ENCODE data around the gene HCRTR2. TPM values are rescaled to one million over a fixed set of nuclear protein-coding genes. Genes with fewer than 3 reads are reported as not detected.
"Not testable (repeated sequence)": the region's sequence is repeated elsewhere in the genome, so short reads cannot be mapped to it uniquely, and the experiment has no call there.

The HCRTR2 gene
- total RNA-seq, 1 donor from 2014 or later, result not detected

DNA sequence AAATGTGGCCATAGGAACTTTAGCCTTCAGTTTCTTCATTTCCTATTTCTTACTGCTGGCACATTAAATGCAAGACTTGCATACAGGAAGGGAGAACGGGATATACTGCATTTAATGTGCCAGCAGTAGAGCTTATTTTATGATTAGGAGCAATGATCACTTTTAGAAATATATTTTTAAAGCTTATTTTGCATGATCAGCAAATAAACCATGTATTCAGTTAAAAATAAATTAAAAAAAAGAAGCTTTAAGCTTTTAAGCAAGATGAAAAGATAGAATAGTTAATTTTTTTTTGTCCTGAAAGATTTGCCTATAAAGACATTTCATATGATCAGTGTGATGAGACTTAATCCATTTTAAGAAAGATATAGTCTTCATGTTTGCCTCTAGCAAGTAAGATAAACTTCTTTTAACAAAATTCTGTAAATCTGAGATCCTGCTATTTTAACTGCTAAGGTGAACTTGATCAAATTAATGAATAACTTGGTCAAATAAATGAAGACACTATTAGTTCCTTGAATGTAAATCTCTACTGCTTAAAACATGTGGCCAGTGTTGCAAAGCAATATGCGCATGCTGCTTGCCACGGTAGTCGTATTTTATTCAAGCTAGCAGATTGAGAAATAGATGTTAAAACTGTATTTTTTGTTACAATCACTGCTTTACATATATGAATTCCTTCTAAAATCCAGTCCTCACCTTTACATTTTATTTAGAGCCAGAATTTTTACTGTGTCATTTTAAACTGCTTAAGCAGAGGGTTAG lies 36.2 kb upstream of the HCRTR2 start:
- Mint-ChIP-seq H3K4me3 (ENCODE audit: unreplicated experiment) (no peak overlapping the region), H3K36me3 (ENCODE audit: unreplicated experiment) (no peaks in the 10 kb centered on the region), H3K9me3 (ENCODE audit: unreplicated experiment) (no peaks in the 10 kb centered on the region), H3K27me3 (ENCODE audit: unreplicated experiment) (no peaks in the 10 kb centered on the region), H3K4me1 (ENCODE audit: low read depth, unreplicated experiment) (no peaks in the 10 kb centered on the region), H3K27ac (ENCODE audit: unreplicated experiment) (no peak overlapping the region)
- TF ChIP-seq, protein P1, sequence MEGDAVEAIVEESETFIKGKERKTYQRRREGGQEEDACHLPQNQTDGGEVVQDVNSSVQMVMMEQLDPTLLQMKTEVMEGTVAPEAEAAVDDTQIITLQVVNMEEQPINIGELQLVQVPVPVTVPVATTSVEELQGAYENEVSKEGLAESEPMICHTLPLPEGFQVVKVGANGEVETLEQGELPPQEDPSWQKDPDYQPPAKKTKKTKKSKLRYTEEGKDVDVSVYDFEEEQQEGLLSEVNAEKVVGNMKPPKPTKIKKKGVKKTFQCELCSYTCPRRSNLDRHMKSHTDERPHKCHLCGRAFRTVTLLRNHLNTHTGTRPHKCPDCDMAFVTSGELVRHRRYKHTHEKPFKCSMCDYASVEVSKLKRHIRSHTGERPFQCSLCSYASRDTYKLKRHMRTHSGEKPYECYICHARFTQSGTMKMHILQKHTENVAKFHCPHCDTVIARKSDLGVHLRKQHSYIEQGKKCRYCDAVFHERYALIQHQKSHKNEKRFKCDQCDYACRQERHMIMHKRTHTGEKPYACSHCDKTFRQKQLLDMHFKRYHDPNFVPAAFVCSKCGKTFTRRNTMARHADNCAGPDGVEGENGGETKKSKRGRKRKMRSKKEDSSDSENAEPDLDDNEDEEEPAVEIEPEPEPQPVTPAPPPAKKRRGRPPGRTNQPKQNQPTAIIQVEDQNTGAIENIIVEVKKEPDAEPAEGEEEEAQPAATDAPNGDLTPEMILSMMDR (IDR thresholded peaks at IDR 0.05; ENCODE audit: partially characterized antibody, unreplicated experiment), result no peak
- DNase-seq, result no peak

DNA sequence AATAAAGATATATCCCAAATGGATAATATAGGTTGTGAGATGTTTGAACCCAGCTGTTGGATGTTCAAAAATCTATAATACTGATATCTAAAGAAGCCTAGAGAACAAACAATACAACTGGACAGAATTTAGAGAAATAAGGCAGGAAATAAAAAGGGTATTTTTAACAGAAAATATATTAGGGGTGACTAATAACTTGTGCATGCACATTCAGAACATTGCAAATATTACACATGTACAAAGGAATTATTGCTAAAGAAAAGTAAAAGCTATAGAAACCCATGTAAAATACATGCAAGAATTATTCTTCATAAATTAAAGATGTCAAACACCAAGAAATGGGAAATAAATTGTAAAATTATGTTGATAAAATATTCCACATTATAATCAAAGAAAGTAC lies 32.7 kb upstream of the HCRTR2 start:
- no peaks in the 10 kb centered on the region for H3K36me3 Mint-ChIP-seq (ENCODE audit: unreplicated experiment)
- peaks cover 1% of the 10 kb centered on the region for H3K27me3 Mint-ChIP-seq (ENCODE audit: unreplicated experiment)

DNA sequence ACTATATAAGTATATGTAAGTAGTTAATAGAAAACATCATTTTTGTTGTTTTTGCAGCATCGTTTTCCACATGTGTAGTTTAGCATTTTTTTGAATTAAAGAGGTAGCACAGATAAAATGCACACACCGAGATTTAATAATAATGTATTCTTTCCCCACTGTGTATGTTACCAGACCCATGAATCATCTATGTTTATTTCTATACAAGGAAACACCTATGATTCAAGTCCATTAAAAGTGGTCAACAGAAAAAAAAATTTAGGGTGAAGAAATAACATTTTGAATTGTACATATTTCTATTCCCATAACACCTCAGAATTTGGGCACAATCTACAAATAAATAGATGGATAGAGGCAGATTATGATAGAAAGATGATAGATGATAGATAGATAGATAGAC lies 31.7 kb upstream of the HCRTR2 start:
- no peak for DNase-seq
- Mint-ChIP-seq H3K4me1 (ENCODE audit: low read depth, unreplicated experiment) (no peaks in the 10 kb centered on the region), H3K27me3 (ENCODE audit: unreplicated experiment) (peaks cover 1% of the 10 kb centered on the region), H3K36me3 (ENCODE audit: unreplicated experiment) (no peaks in the 10 kb centered on the region), H3K9me3 (ENCODE audit: unreplicated experiment) (peaks cover 2% of the 10 kb centered on the region), H3K27ac (ENCODE audit: unreplicated experiment) (no peak overlapping the region), H3K4me3 (ENCODE audit: unreplicated experiment) (no peak overlapping the region)
- TF ChIP-seq, protein P1 (IDR thresholded peaks at IDR 0.05; ENCODE audit: partially characterized antibody, unreplicated experiment), result no peak

More for the DNA sequence above, 32.7 kb upstream of the HCRTR2 start:
- no peak for DNase-seq
- H3K9me3 Mint-ChIP-seq (ENCODE audit: unreplicated experiment), result peaks cover 2% of the 10 kb centered on the region
- H3K4me3 Mint-ChIP-seq (ENCODE audit: unreplicated experiment), result no peak overlapping the region
- TF ChIP-seq, protein P1 (IDR thresholded peaks at IDR 0.05; ENCODE audit: partially characterized antibody, unreplicated experiment), result no peak
- H3K4me1 Mint-ChIP-seq (ENCODE audit: low read depth, unreplicated experiment), result no peaks in the 10 kb centered on the region
- H3K27ac Mint-ChIP-seq (ENCODE audit: unreplicated experiment), result no peak overlapping the region

DNA sequence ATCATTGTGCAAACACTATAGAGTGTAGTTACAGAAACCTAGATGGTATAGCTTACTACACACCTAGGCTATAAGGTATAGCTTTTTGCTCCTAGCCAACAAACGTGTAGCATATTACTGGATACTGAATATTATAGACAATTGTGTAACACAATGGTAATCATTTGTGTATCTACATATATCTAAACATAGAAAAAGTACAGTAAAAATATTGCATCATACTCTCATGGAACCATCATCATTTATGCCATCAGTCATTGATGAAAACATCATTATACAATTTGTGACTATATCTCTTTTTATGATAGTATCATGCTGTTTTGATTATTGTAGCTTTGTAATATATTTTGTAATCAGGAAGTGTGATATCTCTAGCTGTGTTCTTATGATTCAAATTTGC lies 21.0 kb upstream of the HCRTR2 start:
- TF ChIP-seq, protein P1 (IDR thresholded peaks at IDR 0.05; ENCODE audit: partially characterized antibody, unreplicated experiment), result no peak
- Mint-ChIP-seq H3K9me3 (ENCODE audit: unreplicated experiment) (no peaks in the 10 kb centered on the region), H3K27me3 (ENCODE audit: unreplicated experiment) (no peaks in the 10 kb centered on the region), H3K4me1 (ENCODE audit: low read depth, unreplicated experiment) (no peaks in the 10 kb centered on the region), H3K27ac (ENCODE audit: unreplicated experiment) (no peak overlapping the region), H3K4me3 (ENCODE audit: unreplicated experiment) (no peak overlapping the region), H3K36me3 (ENCODE audit: unreplicated experiment) (no peaks in the 10 kb centered on the region)
- no peak for DNase-seq

DNA sequence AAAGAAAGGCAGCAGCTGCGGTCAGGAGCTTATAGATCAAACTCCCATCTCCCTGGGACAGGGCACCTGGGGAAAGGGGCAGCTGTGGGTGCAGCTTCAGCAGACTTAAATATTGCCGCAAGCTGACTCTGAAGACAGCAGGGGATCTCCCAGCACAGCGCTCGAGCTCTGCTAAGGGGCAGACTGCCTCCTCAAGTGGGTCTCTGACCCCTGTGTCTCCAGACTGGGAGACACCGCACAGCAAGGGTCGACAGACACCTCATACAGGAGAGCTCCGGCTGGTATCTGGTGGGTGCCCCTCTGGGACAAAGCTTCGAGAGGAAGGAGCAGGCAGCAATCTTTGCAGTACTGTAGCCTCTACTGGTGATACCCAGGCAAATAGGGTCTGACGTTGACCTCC lies 15.5 kb upstream of the HCRTR2 start:
- H3K9me3 Mint-ChIP-seq (ENCODE audit: unreplicated experiment); H3K4me3 Mint-ChIP-seq (ENCODE audit: unreplicated experiment); H3K36me3 Mint-ChIP-seq (ENCODE audit: unreplicated experiment); H3K27ac Mint-ChIP-seq (ENCODE audit: unreplicated experiment); H3K4me1 Mint-ChIP-seq (ENCODE audit: low read depth, unreplicated experiment); DNase-seq; H3K27me3 Mint-ChIP-seq (ENCODE audit: unreplicated experiment): not testable (repeated sequence)

Measured in glutamatergic neuron (in vitro differentiated cells).